Measurements from ENCODE around the gene MAG. TPM values are rescaled to one million over a fixed set of nuclear protein-coding genes. Genes with fewer than 3 reads are reported as not detected.

Gene MAG
- total and polyA plus RNA-seq, 2 of the 13 experiments (the other 11 are each of a cell fraction or from before 2014, with no cell fraction given): 0.20 to 1.3 TPM

DNA sequence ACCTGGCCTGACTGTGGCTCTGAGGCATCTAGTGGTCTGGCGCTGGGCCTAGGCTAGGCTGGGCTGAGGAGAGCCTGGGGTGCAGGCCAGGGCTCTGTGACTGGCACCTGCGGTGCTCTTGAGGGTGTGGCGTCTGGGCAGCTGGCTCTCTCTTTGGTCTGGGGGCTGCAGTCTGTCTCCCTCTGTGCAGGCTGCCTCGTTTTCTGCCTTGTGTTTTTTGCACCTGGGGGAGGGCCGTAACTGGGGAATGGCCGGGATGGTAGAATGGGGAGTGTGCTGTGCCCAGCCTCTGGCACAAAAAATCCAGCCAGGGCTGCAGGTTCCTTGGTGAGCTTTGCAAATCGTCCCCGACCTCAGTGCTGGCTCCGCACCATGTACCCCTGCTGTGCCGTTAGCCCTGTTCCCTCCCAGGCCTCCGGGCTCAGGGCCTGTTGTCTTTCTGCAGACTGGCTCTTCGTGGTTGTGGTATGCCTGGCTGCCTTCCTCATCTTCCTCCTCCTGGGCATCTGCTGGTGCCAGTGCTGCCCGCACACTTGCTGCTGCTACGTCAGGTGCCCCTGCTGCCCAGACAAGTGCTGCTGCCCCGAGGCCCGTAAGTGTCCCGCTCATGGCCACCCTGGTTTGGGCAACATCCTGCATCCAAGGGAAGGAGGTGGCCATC lies 29.7 kb upstream of the MAG start (continued):
- TF ChIP-seq, protein P1, sequence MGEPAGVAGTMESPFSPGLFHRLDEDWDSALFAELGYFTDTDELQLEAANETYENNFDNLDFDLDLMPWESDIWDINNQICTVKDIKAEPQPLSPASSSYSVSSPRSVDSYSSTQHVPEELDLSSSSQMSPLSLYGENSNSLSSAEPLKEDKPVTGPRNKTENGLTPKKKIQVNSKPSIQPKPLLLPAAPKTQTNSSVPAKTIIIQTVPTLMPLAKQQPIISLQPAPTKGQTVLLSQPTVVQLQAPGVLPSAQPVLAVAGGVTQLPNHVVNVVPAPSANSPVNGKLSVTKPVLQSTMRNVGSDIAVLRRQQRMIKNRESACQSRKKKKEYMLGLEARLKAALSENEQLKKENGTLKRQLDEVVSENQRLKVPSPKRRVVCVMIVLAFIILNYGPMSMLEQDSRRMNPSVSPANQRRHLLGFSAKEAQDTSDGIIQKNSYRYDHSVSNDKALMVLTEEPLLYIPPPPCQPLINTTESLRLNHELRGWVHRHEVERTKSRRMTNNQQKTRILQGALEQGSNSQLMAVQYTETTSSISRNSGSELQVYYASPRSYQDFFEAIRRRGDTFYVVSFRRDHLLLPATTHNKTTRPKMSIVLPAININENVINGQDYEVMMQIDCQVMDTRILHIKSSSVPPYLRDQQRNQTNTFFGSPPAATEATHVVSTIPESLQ (CRISPR knock-in tag; conservative IDR thresholded peaks at IDR 0.05): no peak
- peak; percentile 95 for TF ChIP-seq AGO2 (optimal IDR thresholded peaks at IDR 0.05; ENCODE audit: low read depth, low read length)
- TF ChIP-seq, protein P2, sequence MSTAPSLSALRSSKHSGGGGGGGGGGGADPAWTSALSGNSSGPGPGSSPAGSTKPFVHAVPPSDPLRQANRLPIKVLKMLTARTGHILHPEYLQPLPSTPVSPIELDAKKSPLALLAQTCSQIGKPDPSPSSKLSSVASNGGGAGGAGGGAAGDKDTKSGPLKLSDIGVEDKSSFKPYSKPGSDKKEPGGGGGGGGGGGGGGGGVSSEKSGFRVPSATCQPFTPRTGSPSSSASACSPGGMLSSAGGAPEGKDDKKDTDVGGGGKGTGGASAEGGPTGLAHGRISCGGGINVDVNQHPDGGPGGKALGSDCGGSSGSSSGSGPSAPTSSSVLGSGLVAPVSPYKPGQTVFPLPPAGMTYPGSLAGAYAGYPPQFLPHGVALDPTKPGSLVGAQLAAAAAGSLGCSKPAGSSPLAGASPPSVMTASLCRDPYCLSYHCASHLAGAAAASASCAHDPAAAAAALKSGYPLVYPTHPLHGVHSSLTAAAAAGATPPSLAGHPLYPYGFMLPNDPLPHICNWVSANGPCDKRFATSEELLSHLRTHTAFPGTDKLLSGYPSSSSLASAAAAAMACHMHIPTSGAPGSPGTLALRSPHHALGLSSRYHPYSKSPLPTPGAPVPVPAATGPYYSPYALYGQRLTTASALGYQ (CRISPR knock-in tag; IDR thresholded peaks at IDR 0.05): no peak
- TF ChIP-seq YY1 (IDR thresholded peaks at IDR 0.05; ENCODE audit: insufficient read depth, insufficient replicate concordance, low read depth, low read length): no peak
- peak; percentile 5 for TF ChIP-seq RBM39 (IDR thresholded peaks at IDR 0.05; ENCODE audit: low read depth, low read length, poor library complexity, severe bottlenecking)

DNA sequence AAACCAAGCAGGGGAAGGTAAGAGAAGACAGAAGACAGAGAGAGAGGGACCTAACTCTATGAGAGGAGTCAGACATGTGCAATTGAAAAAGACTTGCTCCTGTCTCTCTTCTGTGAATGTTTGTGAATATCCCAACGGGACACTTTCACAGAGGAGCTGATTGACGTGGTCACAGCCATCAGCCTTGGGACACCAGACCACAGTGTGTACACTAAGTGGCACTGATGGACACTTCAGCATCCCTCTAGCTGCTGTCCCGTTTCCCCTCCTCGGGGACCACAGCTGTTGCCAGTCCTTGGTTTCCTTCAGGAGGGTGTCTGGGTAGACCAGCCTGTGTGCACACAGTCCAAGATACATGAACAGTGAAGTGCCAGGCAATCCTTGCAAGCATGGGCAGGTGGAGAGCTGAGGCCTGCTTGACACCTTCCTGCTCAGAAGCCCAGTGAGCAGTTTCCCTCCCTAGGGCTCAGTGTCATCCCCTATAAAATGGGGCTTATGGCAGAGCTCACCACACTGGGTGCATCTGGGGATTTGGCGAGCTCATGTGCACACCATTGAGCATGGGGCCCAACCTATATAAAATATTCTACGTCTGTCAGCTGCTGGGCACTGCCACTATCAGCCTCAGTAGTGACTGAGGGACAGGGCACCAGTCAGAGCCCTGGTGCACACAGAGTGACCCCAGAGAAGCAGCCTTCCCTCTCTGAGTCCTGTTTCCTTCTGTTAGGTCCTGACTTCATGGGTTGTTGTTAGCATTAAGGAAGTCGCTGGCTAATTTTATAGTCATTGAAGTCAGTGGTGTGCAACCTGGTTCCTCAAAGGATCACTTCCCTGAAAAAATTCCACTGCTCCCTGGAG lies 27.5 kb upstream of the MAG start:
- H3K27me3 ChIP-seq (ENCODE audit: control insufficient read depth in 1 of 2, insufficient read depth in 2 of 2, low read length in 2 of 2): no peaks in the 10 kb centered on the region
- in situ Hi-C loops (cut with HindIII; ENCODE audit: extremely low pct_ligation_motif_present, low pct_unique_long_range_greater_than_20kb): no loop called here
- DNase-seq (ENCODE audit: low spot score): no peak
- peaks cover 9% of the 10 kb centered on the region; the same call in 1 of the 2 replicates for H3K4me1 ChIP-seq (ENCODE audit: insufficient read depth, low read length)
- no peaks in the 10 kb centered on the region for H3K9me3 ChIP-seq (ENCODE audit: low read length)
- no peak overlapping the region for H3K4me3 ChIP-seq (replicated peaks in 1 of 3; ENCODE audit: insufficient read depth in 1 of 3, low read depth in 2 of 3, low read length in 3 of 3)
- ChIA-PET CTCF (ENCODE audit: low intra/inter-chr PET ratio, low total read pairs) (no interaction called here), POLR2A (interaction anchor here (1.2 to 3.2 kb wide), 2 partner anchors 11 to 15 kb away, joined by 3 to 19 read pairs; no protein-coding TSS in a partner anchor)
- H3K27ac ChIP-seq (ENCODE audit: extremely low read length, insufficient read depth, low read length): no peak overlapping the region
- BruUV-seq (replicated peaks): no TSS peak
- 100% methylated on average over 7 of the region's 7 CpGs for WGBS (ENCODE audit: low lambda C conversion rate)
- no peak overlapping the region for H3K4me2 ChIP-seq (ENCODE audit: low read depth, low read length)
- FAIRE-seq: no peak
- no peak for ATAC-seq
- H3K9ac ChIP-seq (ENCODE audit: insufficient read depth, low read depth, low read length): no peak overlapping the region
- intact Hi-C loops (cut with micrococcal nuclease; ENCODE audit: unreplicated experiment): loop anchor here (5.0 kb wide), 1 partner anchor 193 kb away; no protein-coding TSS in a partner anchor
- H4K20me1 ChIP-seq (ENCODE audit: insufficient read depth, low read length): no peaks in the 10 kb centered on the region
- H3K36me3 ChIP-seq (replicated peaks in 1 of 2; ENCODE audit: control insufficient read depth in 1 of 2, insufficient read depth in 2 of 2, low read length in 2 of 2): peaks cover 14 to 47% of the 10 kb centered on the region in 2 experiments; a peak in 4 of 5 replicates
- no peak overlapping the region for H2AFZ ChIP-seq (ENCODE audit: low read length)
- peaks cover 11% of the 10 kb centered on the region for H3K79me2 ChIP-seq (ENCODE audit: insufficient read depth, low read length)
- TF ChIP-seq EHMT2 (IDR thresholded peaks at IDR 0.05; ENCODE audit: borderline replicate concordance, low read depth, low read length): no peak
- 0 out of 2 replicates have a peak, but pooled peaks have one; percentile 5 for TF ChIP-seq SSRP1 (CRISPR knock-in tag; IDR thresholded peaks at IDR 0.05)
- no peak for TF ChIP-seq NFATC3 (CRISPR knock-in tag; IDR thresholded peaks at IDR 0.05)
- TF ChIP-seq, protein P3, sequence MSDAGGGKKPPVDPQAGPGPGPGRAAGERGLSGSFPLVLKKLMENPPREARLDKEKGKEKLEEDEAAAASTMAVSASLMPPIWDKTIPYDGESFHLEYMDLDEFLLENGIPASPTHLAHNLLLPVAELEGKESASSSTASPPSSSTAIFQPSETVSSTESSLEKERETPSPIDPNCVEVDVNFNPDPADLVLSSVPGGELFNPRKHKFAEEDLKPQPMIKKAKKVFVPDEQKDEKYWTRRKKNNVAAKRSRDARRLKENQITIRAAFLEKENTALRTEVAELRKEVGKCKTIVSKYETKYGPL (CRISPR knock-in tag; IDR thresholded peaks at IDR 0.05): no peak
- TF ChIP-seq, protein P4, sequence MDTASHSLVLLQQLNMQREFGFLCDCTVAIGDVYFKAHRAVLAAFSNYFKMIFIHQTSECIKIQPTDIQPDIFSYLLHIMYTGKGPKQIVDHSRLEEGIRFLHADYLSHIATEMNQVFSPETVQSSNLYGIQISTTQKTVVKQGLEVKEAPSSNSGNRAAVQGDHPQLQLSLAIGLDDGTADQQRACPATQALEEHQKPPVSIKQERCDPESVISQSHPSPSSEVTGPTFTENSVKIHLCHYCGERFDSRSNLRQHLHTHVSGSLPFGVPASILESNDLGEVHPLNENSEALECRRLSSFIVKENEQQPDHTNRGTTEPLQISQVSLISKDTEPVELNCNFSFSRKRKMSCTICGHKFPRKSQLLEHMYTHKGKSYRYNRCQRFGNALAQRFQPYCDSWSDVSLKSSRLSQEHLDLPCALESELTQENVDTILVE (CRISPR knock-in tag; IDR thresholded peaks at IDR 0.05): no peak
- TF ChIP-seq HCFC1 (IDR thresholded peaks at IDR 0.05; ENCODE audit: low read depth, low read length): no peak
- peak; percentile 15; the same call in 1 of the 2 replicates for TF ChIP-seq AKAP8 (CRISPR knock-in tag; IDR thresholded peaks at IDR 0.05)
- TF ChIP-seq JARID2 (CRISPR knock-in tag; IDR thresholded peaks at IDR 0.05; ENCODE audit: insufficient replicate concordance): no peak
- TF ChIP-seq ZBTB20 (CRISPR knock-in tag; IDR thresholded peaks at IDR 0.05; ENCODE audit: borderline replicate concordance, low read depth): no peak
- TF ChIP-seq NFE2L2 (IDR thresholded peaks at IDR 0.05; ENCODE audit: low read length): no peak
